Peyer's patch (tissue), 4 donors: ENCODE results near the gene KIRREL3.

Experiments
- POLR2A ChIP-seq, 2 donors: fragments of 450-650 bp; IDR thresholded peaks; one replicate each; pipeline ENCODE4 v1.5.1; 2017; ENCODE audit warnings: antibody characterized with exemption in 2 of 2, mild to moderate bottlenecking in 2 of 2, moderate library complexity in 2 of 2
- TF ChIP-seq, protein P1 (sequence below), 6 experiments: fragments of 450-650 bp in 4 of 6; fragments of 200-600 bp in 2 of 6; sonication (generic) in 1 of 6; IDR thresholded peaks; one replicate each; pipeline ENCODE4 v1.5.1; 2017 to 2019; ENCODE audit warnings: antibody characterized with exemption in 6 of 6, mild to moderate bottlenecking in 3 of 6, moderate library complexity in 1 of 6

GRCh38 chr11:126996036-126996804 is 4.3 kb downstream of the KIRREL3 start:
- TF ChIP-seq, protein P1, sequence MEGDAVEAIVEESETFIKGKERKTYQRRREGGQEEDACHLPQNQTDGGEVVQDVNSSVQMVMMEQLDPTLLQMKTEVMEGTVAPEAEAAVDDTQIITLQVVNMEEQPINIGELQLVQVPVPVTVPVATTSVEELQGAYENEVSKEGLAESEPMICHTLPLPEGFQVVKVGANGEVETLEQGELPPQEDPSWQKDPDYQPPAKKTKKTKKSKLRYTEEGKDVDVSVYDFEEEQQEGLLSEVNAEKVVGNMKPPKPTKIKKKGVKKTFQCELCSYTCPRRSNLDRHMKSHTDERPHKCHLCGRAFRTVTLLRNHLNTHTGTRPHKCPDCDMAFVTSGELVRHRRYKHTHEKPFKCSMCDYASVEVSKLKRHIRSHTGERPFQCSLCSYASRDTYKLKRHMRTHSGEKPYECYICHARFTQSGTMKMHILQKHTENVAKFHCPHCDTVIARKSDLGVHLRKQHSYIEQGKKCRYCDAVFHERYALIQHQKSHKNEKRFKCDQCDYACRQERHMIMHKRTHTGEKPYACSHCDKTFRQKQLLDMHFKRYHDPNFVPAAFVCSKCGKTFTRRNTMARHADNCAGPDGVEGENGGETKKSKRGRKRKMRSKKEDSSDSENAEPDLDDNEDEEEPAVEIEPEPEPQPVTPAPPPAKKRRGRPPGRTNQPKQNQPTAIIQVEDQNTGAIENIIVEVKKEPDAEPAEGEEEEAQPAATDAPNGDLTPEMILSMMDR (IDR thresholded peaks at IDR 0.05): no peak
- TF ChIP-seq POLR2A (IDR thresholded peaks at IDR 0.05): no peak
